H1 (cell line): ENCODE data around the gene PLPPR1. TPM values are rescaled to one million over a fixed set of nuclear protein-coding genes. Genes with fewer than 3 reads are reported as not detected.

ENCODE experiments used
- CHD1 ChIP-seq: IDR thresholded peaks from 2 replicates; pipeline ENCODE4 v1.6.1; 2012; ENCODE audit warnings: low read depth, low read length, improper control_type of control experiment
- CHD7 ChIP-seq: fragments of 300-600 bp; sonication (generic); IDR thresholded peaks from 2 replicates; pipeline ENCODE4 v1.7.1; 2012; ENCODE audit warnings: low read length, moderate library complexity, mild to moderate bottlenecking, inconsistent platforms; ENCODE audit not compliant: insufficient replicate concordance
- CREB1 ChIP-seq: IDR thresholded peaks from 2 replicates; pipeline ENCODE4 v1.6.1; 2012; ENCODE audit warnings: inconsistent platforms
- MAX ChIP-seq: IDR thresholded peaks from 2 replicates; pipeline ENCODE4 v1.6.1; 2012; ENCODE audit warnings: inconsistent platforms
- SIN3A ChIP-seq, 2 experiments: IDR thresholded peaks in 1 of 2; conservative IDR thresholded peaks in 1 of 2; 2 replicates each; pipeline ENCODE4 v1.6.1; 2011 to 2012; ENCODE audit warnings: low read length in 2 of 2, improper control_type of control experiment in 1 of 2, low read depth in 1 of 2, mild to moderate bottlenecking in 1 of 2
- polyA plus RNA-seq, 7 experiments: library from polyadenylated mRNA; depleted of rRNA in 3 of 7; stranded (reverse) in 5 of 7; unstranded in 2 of 7; fragments of >200 nt in 5 of 7; fragments of 200-250 nt in 2 of 7; gene quantifications; 1 replicate in 5 of 7; 2 replicates in 1 of 7; 4 replicates in 1 of 7; pipeline versions ENCODE4 v1.2.1 to v1.2.3, GENCODE V29; 2011 to 2013; ENCODE audit warnings: missing spikeins in 2 of 7, mixed read lengths in 2 of 7
- total RNA-seq: library from RNA; stranded (reverse); fragmentation: NEBNext Ultra II Directional; extraction: Animal tissue kit (Norgen Biotek cat#: 25700); gene quantifications from 2 replicates; pipeline ENCODE4 v1.2.1, GENCODE V29; 2021

Gene PLPPR1
- total and polyA plus RNA-seq, 2 of the 8 experiments (the other 6 are each of a cell fraction or from before 2014, with no cell fraction given), result 1.4 to 1.8 TPM

- no peak for TF ChIP-seq CHD7
- TF ChIP-seq CREB1, result no peak
- TF ChIP-seq SIN3A (conservative IDR thresholded peaks at IDR 0.05 in 1 of 2, IDR thresholded peaks at IDR 0.05 in 1 of 2; ENCODE audit: low read depth in 1 of 2, low read length in 2 of 2), result no peak
- TF ChIP-seq MAX, result no peak
- TF ChIP-seq CHD1, result no peak
Observed at GRCh38 chr9:101270302-101270701, 241.8 kb downstream of the PLPPR1 start (continued).
